Limb (tissue), 2 donors: ENCODE measurements around the gene RBM44.
"Not testable (repeated sequence)": the region's sequence is repeated elsewhere in the genome, so short reads cannot be mapped to it uniquely, and the experiment has no call there.

Source experiments
- DNase-seq, 2 donors: peaks; one replicate each; pipeline ENCODE4 v3.0.0-alpha.2; 2016; ENCODE audit errors: extremely low spot score in 2 of 2

RBM44 gene

DNA sequence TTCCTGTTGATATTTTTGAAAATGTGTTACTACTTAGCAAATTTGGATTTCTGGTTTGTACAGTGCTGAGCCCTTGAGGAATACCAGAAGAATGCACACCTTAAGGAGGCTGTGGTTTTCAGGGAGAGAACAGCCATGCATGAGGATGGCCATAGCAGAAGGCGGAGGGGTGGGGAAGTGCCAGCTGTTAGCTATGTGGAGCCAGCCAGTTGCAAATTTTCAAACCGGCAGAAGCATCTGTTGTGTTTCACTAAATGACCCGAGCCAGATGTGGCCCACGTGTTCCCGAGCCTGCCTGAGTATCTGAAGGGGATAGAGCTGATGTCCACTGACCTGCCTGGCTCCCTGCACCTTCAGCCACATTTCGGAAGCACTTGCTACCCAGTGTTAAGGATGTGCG, 16.4 kb upstream of the RBM44 start:
- peak in 1 of 2 donors; percentile 25 for DNase-seq

DNA sequence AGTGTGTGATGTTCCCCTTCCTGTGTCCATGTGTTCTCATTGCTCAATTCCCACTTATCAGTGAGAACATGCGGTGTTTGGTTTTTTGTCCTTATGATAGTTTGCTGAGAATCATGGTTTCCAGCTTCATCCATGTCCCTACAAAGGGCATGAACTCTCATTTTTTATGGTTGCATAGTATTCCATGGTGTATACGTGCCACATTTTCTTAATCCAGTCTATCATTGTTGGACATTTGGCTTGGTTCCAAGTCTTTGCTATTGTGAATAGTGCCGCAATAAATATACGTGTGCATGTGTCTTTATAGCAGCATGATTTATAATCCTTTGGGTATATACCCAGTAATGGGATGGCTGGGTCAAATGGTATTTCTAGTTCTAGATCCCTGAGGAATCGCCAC, 14.9 kb upstream of the RBM44 start:
- not testable (repeated sequence) for DNase-seq

DNA sequence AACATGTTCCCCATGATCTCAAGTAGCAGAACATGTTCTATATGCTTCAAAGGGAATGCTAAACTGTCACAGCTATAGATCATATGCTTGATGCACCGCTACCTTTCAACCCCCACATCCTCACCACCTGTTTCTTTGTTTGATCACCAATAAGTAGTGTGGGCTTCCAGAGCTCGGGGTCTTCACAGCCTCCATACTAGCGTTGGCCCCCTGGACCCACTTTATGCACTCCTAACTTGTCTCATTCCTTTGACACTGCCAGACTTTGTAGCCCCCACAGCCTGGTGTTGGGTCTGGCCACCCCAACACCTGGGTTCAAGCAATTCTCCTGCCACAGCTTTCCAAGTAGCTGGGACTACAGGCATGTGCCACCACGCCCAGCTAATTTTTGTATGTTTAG, 11.6 kb upstream of the RBM44 start:
- no peak for DNase-seq

DNA sequence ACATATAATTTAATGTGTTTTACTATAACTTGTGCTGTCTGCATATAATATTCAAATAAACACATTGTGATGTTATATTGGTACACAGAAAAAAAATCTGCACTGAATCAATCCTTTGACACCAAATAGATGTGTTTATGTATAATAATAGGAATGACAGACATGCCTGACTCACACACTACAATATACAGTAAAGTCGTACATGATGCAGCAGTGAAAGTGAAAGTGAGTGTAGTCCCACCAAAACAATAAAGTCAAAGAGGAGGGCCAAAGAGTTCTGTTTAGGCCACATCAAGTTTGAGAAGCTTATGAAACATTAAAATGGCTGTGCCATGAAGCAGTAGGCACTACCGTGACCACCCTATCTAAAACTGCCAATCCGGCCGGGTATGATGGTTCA, 8.2 kb upstream of the RBM44 start:
- no peak for DNase-seq

DNA sequence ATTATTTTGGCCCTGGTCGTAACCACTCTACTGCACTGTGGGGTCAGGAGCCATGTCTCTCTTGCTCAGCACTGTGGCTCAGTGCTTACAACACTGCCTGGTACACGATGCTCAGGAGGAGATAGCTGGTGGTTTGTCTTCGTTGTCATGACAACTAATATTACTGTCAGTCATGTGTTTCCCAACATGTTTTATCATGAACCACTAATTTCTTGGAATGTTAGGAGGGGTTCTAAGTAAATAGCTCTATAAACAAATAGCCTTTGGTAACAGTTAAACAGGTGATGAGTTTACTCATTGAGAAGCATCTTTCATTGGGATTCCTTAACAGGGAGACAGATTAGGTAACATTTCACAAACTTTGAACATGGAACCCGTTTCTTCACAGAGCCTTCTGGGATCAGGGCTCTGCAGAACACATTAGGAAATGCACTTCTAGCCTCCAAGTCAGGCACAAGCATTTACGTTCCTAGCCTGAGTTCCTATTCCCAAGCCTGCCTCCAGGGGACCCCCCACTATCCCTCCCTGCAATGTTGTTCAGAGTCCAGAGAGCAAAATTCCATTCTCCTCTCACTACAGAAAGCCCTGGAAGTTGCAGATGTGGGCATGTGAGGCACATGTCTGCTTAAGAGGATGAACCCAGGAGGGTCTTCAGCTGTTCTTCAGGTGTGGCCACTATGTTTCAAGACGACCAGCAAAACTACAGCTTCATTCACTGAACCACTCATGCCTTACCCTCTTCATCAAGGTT, 6.4 kb upstream of the RBM44 start:
- DNase-seq, result no peak

DNA sequence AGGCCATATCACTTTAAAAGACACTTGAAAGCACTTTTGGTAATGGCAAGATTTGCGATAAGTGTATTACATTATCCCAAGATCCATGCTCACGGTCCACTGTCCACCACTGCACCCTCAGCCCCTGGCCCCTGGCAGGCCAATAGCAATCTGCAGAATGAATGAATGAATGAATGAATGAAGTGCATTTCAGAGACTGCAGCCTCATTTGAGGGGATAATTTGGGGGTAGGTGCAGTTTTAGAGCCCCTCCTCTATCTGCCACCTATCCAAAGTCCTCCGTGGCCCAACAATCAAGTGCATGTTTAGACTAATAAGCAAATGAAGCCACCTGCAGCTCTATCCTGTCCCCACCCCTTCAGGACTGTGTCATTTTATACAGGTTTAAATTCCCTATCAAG, 1.3 kb upstream of the RBM44 start:
- DNase-seq, result no peak

DNA sequence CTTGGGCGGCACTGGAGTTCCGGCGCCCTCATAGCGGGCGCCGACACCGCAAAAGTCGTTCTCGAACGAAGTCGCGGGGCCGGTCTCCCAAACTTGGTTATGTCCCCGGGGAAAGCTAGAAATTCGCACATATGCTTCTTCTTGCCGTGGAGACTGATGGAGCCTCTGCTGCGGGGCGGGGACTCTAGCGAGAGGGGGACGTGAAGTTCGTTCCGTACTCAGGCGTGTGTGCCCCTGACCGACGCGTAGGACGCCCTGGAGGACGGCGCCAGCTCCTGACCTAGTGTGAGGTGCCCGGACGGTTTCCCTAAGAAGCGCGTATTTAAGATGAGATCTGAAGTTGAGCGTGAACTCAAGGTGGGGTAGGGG, 465 bp downstream of the RBM44 start:
- no peak for DNase-seq

DNA sequence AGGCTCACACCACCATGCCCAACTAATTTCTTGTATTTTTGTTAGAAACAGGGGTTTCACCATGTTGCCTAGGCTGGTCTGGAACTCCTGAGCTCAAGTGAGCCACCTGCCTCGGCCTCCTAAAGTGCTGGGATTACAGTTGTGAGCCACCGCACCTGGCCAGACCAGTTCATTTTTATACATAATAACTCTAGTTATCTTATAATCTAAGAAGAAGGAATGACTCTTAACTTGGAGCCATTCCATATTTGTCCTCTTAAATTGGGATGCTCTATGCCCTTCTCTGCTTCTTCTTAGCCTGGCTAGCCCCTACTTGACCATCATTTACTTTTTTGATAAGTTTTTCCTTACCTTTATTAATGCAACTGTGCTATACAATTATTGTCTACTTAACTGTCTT, 2.9 kb downstream of the RBM44 start:
- DNase-seq, result no peak

DNA sequence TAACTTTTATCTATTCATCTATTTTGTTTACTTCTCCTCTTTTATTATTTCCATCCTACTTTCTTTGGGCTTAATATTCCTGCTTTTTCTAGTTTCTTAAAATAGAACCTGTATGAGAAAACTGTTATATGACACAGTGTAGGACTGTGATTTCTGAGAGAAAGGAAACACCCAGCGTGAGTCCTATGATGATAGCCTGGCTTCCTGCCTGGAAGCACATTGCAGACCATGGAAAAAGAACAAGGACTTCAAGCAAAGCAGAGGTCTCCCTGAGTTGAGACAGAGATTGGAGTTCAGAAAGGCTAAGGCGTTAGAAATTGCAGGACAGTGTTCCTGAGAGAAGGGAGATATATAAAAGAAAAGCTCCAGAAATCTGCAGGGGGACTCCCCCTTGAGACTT, 7.8 kb downstream of the RBM44 start:
- peak in 1 of 2 donors; percentile 7 for DNase-seq

DNA sequence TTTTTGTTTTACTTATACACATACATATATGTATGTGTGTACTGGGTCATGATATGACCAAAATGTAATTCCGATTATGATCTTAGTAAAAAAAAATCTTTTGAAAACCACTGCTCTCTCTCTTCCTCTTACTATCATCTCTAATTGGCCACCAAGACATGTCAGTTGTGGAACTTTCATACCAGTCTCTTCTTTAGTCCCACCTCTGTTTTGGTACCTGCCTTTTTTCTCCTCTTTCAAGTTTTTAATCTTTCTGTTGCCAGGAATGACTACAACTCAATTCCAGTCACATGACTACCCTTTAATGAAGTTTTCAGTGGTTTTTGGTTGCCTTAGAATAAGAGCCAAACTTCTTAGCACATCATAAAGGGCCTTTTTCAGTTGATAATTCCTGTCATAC, 17.1 kb downstream of the RBM44 start:
- DNase-seq, result no peak

DNA sequence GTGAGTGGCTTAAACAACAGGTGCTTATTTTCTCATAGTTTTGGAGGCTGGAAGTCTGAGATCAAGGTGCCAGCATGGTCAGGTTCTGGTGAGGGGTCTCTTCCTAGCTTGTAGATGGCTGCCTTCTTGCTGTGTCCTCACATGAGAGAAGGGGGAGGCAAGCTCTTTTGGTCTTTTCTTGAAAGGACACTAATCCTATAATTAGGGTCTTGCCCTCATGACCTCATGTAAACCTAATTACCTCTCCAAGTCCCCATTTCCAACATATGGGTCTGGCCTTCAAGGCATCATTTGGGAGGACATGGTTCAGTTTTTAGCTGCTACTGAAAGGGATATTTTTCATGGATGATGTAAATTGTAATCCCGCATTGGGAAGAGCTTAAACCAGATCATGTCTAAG, 18.0 kb downstream of the RBM44 start:
- no peak for DNase-seq

DNA sequence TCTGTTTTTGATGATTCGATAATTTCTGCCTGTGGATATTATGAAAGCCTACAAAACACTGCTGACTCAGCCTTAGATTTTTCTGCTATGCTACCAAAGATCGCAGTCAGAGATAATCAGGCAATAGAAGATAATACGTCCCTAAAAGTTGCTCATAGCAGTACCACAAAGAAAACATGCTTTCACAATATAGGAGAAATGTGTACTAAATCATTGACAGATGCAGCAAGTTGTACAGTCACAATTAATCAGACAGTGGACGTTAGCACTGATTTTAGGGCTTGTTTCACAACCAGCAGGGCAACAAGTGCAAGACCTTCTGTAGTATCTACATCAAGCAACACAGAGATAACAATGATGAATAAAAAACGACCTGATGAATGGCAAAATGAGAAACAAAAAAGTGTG, 19.5 kb downstream of the RBM44 start:
- no peak for DNase-seq

DNA sequence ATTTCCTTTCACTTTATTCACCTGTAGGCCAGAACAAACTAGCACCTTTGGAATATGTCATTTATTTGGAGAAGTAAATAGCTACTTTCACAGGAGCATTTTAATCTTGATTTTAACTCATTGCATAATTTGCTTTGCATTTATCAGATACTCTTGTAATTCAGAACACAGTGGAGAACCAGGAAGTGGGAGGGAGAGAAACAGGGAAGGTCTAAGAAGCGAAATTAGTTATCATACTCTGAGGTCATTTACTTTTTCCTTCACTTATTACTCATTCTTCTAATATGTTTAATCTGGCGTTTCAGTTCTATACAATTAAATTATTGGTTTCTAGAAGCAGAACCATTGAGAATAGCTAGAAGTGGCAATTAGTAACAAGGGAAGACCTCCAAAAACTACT, 20.7 kb downstream of the RBM44 start:
- no peak for DNase-seq

DNA sequence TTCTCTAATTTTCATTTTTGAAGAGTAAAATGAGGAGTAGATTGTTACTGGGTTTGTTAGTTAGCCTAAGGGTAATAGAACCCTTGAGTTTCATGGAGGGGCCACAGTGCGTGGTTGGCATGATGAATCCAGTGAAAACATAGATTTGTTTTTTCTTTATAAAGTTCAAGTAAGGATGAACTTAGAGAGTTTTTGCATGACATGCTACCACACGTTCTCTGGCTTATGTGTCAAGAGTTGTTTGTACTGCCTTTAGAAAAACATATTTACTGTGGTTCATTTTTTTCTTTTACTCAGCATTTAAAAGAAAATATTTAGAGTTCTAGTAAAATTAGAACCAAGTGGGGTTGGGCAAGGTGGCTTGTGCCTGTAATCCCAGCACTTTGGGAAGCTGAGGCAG, 21.8 kb downstream of the RBM44 start:
- DNase-seq, result no peak

DNA sequence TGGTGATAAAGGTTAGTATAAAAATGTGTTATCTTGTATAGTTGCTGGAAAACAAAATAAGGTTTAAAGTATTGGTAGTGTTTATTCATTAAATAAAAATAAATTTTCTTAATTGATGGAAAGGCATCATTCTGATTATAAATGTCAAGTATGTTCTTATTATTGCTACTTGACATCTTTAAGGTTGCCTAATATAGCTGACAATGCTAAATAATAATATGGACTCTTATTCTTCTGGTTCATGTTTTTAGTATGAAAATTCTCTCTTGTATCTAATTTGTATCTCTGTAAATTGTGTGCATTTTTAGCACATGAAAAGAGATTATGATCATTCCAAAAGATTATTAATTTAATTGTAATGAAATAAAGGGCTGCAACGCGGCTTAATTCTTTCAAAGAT, 25.0 kb downstream of the RBM44 start:
- DNase-seq, result no peak

DNA sequence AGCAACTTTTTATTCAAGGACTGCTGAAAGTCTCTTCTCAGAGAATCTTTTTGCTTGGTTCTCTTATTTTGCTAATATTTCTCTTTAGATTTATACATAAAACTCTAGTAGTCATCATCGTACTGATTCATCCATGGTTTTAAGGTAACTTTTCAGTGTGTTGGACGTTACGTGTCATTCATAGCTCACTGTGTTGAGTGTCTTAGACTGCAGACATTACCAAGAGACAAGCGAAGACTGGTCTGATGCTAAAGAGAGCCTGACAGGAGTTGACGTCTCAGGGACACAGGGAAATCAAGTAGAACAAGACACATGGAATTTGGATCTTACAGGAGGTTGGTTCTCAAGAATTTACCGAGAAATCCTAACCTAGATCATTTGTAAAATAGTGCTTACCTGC, 25.5 kb downstream of the RBM44 start:
- DNase-seq, result no peak

DNA sequence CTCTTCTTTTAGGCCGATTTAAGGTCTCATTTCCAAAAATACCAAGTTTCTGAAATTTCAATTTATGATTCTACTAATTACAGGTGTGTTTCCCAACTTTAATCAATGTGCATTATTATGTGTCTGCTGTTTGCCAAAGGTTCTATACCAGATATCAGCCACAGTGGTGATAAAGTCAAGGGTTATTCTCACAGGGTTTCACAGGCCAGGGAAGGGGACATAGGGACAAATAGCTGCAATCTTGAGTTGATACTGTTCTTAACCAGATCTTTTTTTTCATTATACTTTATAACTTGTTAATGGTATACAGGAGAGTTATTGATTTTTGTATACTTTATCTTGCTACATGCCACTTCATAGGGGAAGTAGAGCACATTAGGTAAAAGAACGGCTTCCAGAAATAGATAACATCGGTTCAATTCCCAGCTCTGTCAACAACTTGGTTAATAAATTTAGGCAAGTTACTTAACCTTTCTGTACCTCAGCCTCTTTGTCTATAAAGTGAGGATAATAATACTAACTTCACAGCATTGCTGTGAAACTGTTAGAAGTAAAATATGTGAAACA, 28.9 kb downstream of the RBM44 start:
- DNase-seq, result no peak

DNA sequence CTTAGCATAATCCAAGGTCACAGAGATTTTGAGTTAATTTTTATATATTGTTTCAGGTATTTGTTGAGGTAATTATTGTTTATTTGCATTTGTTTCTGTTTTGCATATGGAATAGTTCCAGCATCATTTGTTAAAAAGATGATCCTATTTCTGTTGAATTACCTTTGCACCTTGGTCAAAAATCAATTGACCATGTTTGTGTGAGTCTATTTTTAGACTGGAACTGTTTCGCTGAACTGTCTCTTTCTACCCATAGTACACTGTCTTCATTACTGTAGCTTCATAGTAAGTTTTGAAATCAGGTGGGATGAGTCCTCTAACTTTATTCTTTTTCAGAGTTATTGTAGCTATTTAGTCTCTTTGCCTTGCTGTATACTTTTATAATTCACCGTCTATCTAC, 31.9 kb downstream of the RBM44 start:
- DNase-seq, result no peak

DNA sequence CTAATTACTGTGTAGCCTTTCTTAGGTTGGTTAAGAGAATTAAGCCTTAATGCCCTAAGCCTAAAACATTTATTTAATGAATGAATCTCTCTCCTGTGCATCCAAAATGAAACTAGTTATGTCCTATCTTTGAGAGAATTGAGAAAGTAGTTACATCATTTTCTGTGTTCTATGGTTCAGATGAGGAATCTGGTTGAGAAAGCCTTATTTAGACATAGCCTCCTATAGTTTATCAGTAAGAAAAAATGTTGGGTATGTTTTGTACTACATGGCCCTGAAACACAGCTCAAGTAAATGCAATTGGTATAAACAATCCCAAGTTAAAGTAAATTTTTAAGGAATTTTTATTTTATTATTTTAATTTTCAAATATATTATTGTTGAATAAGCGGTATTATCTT, 35.0 kb downstream of the RBM44 start:
- DNase-seq, result no peak

DNA sequence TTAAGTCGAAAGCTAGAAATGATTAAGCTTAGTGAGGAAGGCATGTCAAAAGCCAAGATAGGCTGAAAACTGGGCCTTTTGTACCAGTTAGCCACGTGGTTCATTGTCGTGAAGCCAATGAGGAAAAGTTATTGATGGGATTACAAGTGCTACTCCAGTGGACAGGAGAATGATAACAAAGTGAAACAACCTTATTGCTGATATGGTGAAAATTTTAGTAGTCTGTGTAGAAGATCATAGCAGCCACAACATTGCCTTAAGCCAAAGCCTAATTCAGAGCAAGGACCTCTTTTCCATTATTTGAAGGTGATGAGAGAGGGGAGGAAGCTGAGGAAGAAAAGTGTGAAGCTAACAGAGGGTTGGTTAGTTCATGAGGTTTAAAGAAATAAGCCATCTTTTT, 36.8 kb downstream of the RBM44 start:
- DNase-seq, result no peak

DNA sequence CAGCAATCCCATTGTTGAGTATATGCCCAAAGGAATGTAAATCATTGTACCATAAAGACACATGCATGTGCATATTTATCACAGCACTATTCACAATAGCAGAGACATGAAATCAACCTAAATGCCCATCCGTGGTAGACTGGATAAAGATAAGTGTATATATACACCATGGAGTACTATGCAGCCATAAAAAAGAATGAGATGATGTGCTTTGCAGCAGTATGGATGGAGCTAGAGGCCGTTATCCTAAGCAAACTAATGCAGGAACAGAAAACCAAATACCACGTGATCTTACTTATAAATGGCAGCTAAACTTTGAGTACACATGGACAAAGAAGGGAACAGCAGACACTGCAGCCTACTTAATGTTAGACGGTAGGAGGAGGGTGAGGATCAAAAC, 42.5 kb downstream of the RBM44 start:
- no peak for DNase-seq

DNA sequence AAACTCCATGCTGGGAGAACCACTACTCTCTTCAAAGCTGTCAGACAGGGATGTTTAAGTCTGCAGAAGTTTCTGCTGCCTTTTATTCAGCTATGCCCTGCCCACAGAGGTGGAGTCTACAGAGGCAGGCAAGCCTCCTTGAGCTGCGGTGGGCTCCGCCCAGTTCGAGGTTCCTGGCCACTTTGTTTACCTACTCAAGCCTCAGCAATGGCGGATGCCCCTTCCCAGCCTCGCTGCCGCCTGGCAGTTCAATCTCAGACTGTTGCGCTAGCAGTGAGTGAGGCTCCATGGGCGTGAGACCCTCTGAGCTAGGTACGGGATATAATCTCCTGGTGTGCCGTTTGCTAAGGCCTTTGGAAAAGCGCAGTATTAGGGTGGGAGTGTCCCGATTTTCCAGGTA, 50.4 kb downstream of the RBM44 start:
- DNase-seq, result not testable (repeated sequence)

DNA sequence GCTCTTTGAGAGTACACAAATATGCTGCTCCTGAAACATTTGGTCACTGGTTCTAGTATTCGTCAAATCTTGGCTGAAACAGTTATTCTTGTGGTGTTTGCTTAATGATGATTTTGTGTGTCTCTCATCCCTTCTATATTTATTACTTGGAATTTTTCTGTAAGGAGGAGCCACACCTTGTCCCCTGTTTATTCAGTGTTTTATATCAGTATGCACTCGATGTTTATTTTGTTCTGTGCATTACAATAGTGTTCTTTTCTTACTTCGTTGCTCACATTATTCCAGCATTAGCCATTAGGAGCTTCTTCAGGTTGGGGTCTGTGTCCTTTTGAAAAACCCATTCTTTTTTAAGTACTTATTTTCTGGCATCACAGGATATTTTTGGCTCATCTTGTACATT, 55.7 kb downstream of the RBM44 start:
- no peak for DNase-seq

DNA sequence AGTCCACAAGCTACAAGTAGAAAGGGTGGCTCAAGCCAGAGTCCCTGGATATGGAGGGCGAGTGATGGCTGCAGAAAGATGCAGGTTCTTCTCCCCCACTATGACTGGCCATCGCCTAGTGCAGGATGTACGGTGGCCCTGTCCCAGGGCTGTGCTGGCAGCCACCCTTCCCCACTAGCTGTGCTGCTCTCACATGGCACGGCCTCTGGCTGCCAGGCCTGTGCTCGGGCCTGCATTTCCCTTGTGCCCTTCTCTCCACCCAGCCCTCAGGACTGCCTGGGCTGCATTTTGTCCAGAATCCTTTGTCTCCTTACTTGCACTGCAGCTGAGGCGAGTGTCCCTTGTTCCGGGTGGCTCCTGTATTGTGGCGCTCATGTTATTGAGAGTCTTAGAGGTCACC, 59.2 kb downstream of the RBM44 start:
- no peak for DNase-seq
